ENCODE results near the gene WDFY2.

WDFY2 gene

GRCh38 chr13:51675877-51676276, 91.6 kb downstream of the WDFY2 start:
- TF ChIP-seq CTCF (IDR thresholded peaks at IDR 0.05; ENCODE audit: low read length, missing control alignments), result no peak
- no peak for DNase-seq (ENCODE audit: low read depth)
- H3K4me3 ChIP-seq (replicated peaks; ENCODE audit: low read depth, low read length), result no peak overlapping the region

GRCh38 chr13:51676739-51677138, 92.5 kb downstream of the WDFY2 start:
- no peak for DNase-seq (ENCODE audit: low read depth)
- H3K4me3 ChIP-seq (replicated peaks; ENCODE audit: low read depth, low read length), result no peak overlapping the region
- no peak for TF ChIP-seq CTCF (IDR thresholded peaks at IDR 0.05; ENCODE audit: low read length, missing control alignments)

GRCh38 chr13:51678420-51678819, 94.2 kb downstream of the WDFY2 start:
- TF ChIP-seq CTCF (IDR thresholded peaks at IDR 0.05; ENCODE audit: low read length, missing control alignments), result no peak
- H3K4me3 ChIP-seq (replicated peaks; ENCODE audit: low read depth, low read length), result no peak overlapping the region
- no peak for DNase-seq (ENCODE audit: low read depth)

- no peak for TF ChIP-seq CTCF (IDR thresholded peaks at IDR 0.05; ENCODE audit: low read length, missing control alignments)
- no peak overlapping the region for H3K4me3 ChIP-seq (replicated peaks; ENCODE audit: low read depth, low read length)
- DNase-seq (ENCODE audit: low read depth), result no peak
Measured at GRCh38 chr13:51679616-51680015, 95.4 kb downstream of the WDFY2 start.

GRCh38 chr13:51681037-51681678, 96.9 kb downstream of the WDFY2 start:
- TF ChIP-seq CTCF (IDR thresholded peaks at IDR 0.05; ENCODE audit: low read length, missing control alignments), result no peak
- H3K4me3 ChIP-seq (replicated peaks; ENCODE audit: low read depth, low read length), result no peak overlapping the region
- peak; percentile 72 for DNase-seq (ENCODE audit: low read depth)

GRCh38 chr13:51682686-51683085, 98.4 kb downstream of the WDFY2 start:
- DNase-seq (ENCODE audit: low read depth), result peak; percentile 58
- TF ChIP-seq CTCF (IDR thresholded peaks at IDR 0.05; ENCODE audit: low read length, missing control alignments), result no peak
- H3K4me3 ChIP-seq (replicated peaks; ENCODE audit: low read depth, low read length), result no peak overlapping the region

GRCh38 chr13:51683597-51683996, 99.3 kb downstream of the WDFY2 start:
- no peak overlapping the region for H3K4me3 ChIP-seq (replicated peaks; ENCODE audit: low read depth, low read length)
- no peak for DNase-seq (ENCODE audit: low read depth)
- TF ChIP-seq CTCF (IDR thresholded peaks at IDR 0.05; ENCODE audit: low read length, missing control alignments), result no peak

Measured in fibroblast of pulmonary artery (primary cell).